HL-60 (cell line): ENCODE measurements around the gene TMPRSS6.

ENCODE experiments used
- CTCF ChIP-seq: IDR thresholded peaks from one replicate; pipeline ENCODE4 v1.5.1; 2011; ENCODE audit warnings: low read length, control low read depth, inconsistent platforms; ENCODE audit not compliant: insufficient read depth
- GABPA ChIP-seq: IDR thresholded peaks from 2 replicates; pipeline ENCODE4 v1.6.1; 2012; ENCODE audit warnings: low read depth
- POLR2AphosphoS5 ChIP-seq: IDR thresholded peaks from 2 replicates; pipeline ENCODE4 v1.6.1; 2012; ENCODE audit warnings: low read depth

DNA sequence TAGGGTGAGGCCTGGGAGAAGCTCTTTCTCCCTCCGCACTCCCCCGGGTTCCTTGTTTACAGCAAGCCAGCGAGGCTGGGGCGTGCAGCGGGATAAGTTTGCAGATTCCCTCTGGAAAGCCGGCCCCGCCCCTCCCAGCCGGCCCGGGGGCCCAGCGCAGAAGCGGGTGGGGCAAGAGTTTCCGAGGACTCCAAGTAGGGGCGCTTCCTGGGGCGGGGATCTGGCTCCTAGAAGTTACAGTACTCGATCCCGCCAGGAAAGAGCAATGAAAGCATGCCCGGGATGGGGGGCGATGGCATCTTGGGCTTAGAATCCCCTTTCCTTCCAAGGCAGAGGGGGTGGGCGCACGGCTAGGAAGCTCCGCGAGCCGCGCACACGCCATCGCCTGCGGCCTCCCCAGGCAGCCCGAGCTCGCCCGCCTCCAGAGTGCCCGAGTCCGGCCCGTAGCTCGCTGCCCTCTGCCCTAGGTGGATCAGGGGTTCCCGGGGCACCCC is 90.7 kb downstream of the TMPRSS6 start:
- TF ChIP-seq CTCF: no peak
- no peak; the same call in 1 of the 2 replicates for TF ChIP-seq POLR2AphosphoS5
- no peak for TF ChIP-seq GABPA
